Urinary bladder (tissue), 4 donors: Measurements from ENCODE around the gene DHFR. TPM values are rescaled to one million over a fixed set of nuclear protein-coding genes. Genes with fewer than 3 reads are reported as not detected.
A peak's percentile ranks its signal among the peaks of the same experiment; 100 is the strongest.
"Not testable (repeated sequence)": the region's sequence is repeated elsewhere in the genome, so short reads cannot be mapped to it uniquely, and the experiment has no call there.

Source experiments
- DNase-seq: peaks from one replicate; pipeline ENCODE4 v3.0.0-alpha.2; 2015; ENCODE audit errors: extremely low spot score
- H3K27ac ChIP-seq: one replicate; pipeline ENCODE4 v1.5.1; 2013; ENCODE audit warnings: low read depth, mild to moderate bottlenecking, moderate library complexity
- H3K36me3 ChIP-seq: one replicate; pipeline ENCODE4 v1.6.1; 2013; ENCODE audit warnings: mild to moderate bottlenecking, moderate library complexity; ENCODE audit not compliant: insufficient read depth
- H3K4me1 ChIP-seq: one replicate; pipeline ENCODE4 v1.6.1; 2013; ENCODE audit warnings: mild to moderate bottlenecking, moderate library complexity; ENCODE audit not compliant: insufficient read depth
- H3K4me3 ChIP-seq: one replicate; pipeline ENCODE4 v1.5.1; 2013; ENCODE audit warnings: low read depth, low read length
- WGBS: extraction: QIAGEN DNeasy Blood & Tissue Kit; methylation state at CpG from one replicate; pipeline ENCODE4 v1.1.7; 2013; 5-methylcytosine and 5-hydroxymethylcytosine counted together
- polyA plus RNA-seq: library from polyadenylated mRNA; stranded (reverse); fragments of 200-250 nt; gene quantifications from one replicate; pipeline ENCODE4 v1.2.3, GENCODE V29; 2013
- total RNA-seq: library from RNA; depleted of rRNA; stranded (reverse); fragments of >200 nt; gene quantifications from one replicate; pipeline ENCODE4 v1.2.3, GENCODE V29; 2014
- donor health status: healthy with polysubstance abuse.
- donor health status: healthy.

Gene DHFR
- total and polyA plus RNA-seq, 2 donors = 11.3 to 30.5 TPM

DNA sequence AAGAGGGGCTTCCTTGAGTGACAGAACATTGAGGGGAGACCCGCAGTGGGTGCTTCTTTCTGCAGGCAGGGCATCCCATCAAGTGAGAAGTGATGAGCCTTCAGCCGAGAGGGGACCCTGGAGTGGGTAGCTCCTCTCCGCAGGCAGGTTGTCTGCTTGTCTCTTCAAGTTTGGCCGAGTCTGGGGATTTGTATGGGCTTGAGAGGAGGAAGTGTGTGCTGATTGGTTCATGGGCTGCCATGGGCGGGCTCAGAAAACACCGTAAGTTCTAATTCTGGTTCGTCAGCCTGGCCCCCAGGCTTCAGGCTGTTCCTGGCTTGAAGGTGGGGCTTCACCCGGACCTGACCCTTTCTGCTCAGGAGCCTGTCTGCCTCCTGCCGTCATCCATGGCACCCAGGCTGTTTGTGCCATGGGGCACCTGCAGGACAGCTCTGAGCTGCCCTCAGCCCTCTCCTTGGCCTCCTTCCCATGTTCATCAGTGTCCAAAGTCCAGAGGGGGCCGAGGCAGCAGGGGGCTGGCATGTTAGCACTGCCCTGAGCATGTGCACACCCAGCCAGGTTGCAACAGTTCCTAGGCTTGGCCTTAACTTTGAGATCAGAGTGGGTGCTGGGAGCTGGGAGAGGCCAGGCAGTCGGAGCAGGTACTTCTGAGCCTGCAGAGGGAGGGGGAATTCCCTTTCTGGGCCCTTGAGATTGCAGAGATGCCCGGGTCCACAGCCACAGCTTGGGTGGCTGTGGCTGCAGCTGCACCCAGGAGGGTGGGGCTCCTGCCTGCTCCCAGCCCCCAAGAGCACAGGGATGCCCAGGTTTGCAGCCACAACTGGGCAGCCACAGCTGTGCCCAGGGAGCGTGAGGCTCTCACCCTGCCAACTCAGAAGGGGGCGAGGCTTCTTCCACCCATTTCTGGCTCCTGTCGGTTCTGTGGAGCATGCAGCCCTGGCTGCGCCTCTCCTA, 13.5 kb upstream of the DHFR start:
- Histone ChIP-seq H3K36me3 (peaks cover 3% of the 10 kb centered on the region), H3K27ac (no peak overlapping the region), H3K4me1 (no peaks in the 10 kb centered on the region), H3K4me3 (no peak overlapping the region)
- DNase-seq = no peak
- WGBS = 84% methylated on average over 16 of the region's 16 CpGs

DNA sequence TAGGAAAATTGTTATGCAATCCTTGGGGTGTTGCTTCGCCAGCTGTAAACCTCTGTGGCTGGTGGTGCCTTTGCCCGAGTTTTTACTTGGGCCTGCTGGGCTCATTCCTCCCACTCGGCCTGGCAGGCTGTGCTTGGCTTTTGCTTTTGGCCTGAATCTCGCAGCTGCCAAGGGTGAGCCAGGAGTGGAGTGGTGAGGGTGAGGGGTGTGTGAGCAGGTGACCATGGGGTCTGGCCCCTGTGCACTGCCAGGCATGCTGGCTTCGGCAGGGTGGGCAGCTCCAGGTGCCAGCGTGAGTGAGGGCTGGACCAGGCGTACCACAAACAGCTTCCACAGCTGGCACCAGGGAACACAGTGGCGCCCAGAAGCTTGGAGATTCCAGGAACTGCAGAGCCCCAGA, 12.6 kb upstream of the DHFR start:
- DNase-seq = no peak
- peaks cover 3% of the 10 kb centered on the region for H3K36me3 ChIP-seq
- H3K4me3 ChIP-seq = no peak overlapping the region
- 91% methylated on average over 8 of the region's 8 CpGs for WGBS
- H3K27ac ChIP-seq = no peak overlapping the region
- no peaks in the 10 kb centered on the region for H3K4me1 ChIP-seq

GRCh38 chr5:80665057-80665456, 10.3 kb upstream of the DHFR start:
- H3K4me1 ChIP-seq = no peaks in the 10 kb centered on the region
- H3K27ac ChIP-seq = no peak overlapping the region
- H3K36me3 ChIP-seq = peaks cover 3% of the 10 kb centered on the region
- no peak for DNase-seq
- no peak overlapping the region for H3K4me3 ChIP-seq
- 89% methylated on average over 4 of the region's 4 CpGs for WGBS

DNA sequence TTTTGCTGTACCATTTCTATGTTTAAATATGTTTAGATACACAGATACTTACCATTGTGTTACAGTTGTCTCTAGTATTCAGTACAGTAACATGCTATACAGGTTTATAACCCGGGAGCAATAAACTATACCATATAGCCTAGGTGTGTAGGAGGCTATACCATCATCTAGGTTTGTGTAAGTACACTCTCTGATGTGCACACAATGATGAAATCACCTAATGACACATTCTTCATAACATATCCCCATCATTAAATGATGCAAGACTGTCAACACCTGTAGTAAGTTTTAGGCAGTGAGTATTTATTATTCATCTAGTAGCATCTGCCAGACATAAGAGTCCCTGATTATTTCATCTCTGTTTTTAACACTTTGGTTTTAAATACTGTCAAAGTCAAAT, 7.3 kb upstream of the DHFR start:
- no peak for DNase-seq
- WGBS = 100% methylated on average over 1 of the region's 1 CpG
- H3K4me1 ChIP-seq = no peaks in the 10 kb centered on the region
- H3K4me3 ChIP-seq = no peak overlapping the region
- no peak overlapping the region for H3K27ac ChIP-seq
- peaks cover 3% of the 10 kb centered on the region for H3K36me3 ChIP-seq

GRCh38 chr5:80660661-80661060, 5.9 kb upstream of the DHFR start:
- WGBS = 82% methylated on average over 7 of the region's 7 CpGs
- H3K4me1 ChIP-seq, DNase-seq, H3K27ac ChIP-seq, H3K36me3 ChIP-seq, H3K4me3 ChIP-seq: not testable (repeated sequence)

DNA sequence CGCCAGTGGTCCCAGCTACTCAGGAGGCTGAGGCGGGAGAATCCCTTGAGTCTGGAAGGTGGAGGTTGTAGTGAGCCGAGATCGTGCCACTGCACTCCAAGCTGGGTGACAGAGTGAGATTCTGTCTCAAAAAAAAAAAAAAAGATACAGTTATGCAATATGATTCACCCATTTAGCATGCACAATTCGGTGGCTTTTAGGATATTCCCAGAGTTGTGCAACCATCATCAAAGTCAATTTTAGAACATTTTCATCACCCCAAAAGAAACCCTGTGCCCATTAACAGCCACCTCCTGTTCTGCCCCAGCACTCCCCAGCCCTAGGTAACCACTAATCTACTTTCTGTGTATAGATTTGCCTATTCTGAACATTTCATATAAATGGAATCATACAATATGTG, 4.3 kb upstream of the DHFR start:
- no peak overlapping the region for H3K27ac ChIP-seq
- peaks cover 5% of the 10 kb centered on the region for H3K36me3 ChIP-seq
- no peak overlapping the region for H3K4me3 ChIP-seq
- 89% methylated on average over 5 of the region's 5 CpGs for WGBS
- no peak for DNase-seq
- peaks cover 3% of the 10 kb centered on the region for H3K4me1 ChIP-seq

GRCh38 chr5:80656425-80656824, 1.6 kb upstream of the DHFR start:
- H3K36me3 ChIP-seq = peaks cover 3% of the 10 kb centered on the region
- WGBS = 76% methylated on average over 1 of the region's 1 CpG

GRCh38 chr5:80655231-80655774, 520 bp upstream of the DHFR start:
- DNase-seq = no peak
- Histone ChIP-seq H3K27ac (peak overlapping the region; percentile 66), H3K4me3 (peak overlapping the region; percentile 89), H3K4me1 (peaks cover 3% of the 10 kb centered on the region), H3K36me3 (peaks cover 3% of the 10 kb centered on the region)
- WGBS = 22% methylated on average over 7 of the region's 7 CpGs

More at GRCh38 chr5:80656425-80656824, 1.6 kb upstream of the DHFR start:
- H3K4me1 ChIP-seq = peaks cover 3% of the 10 kb centered on the region
- H3K27ac ChIP-seq = no peak overlapping the region
- no peak overlapping the region for H3K4me3 ChIP-seq
- DNase-seq = no peak

DNA sequence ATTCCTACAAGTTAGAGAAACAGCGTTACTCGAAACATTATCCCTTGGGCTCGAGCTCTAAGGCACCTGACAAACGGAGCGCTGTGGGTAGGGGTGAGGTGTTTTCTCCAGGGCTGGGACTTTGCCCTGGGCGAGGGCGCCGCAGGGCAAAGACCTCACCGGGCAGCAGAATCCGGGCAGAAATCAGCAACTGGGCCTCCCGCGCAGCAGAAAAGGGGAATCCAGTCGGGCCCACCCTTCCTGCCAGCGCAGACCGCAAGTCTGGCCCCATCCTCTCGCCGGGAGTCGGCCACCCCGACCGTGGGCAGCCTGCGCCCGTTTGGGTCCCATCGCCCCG, 761 bp downstream of the DHFR start:
- H3K36me3 ChIP-seq = peaks cover 2% of the 10 kb centered on the region

DNA sequence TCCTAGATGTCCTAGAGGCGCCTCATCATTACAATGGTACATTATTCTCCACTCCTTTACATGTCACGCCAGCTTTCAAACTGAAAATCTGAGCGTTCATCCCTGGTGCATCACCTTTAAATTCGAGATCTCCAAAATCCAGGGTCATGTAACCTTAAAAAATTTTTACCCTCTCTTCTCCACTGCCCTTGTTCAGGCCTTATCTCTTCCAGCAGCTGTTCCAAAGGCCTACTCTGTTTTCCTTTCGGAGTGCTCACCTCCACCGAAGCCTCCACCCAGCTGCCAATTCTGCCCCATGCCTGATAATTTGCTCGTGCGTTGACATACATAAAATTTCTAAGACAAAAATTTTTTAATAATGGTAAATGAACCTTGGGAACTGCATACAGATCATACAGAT, 1.3 kb downstream of the DHFR start:
- DNase-seq = no peak
- WGBS = 38% methylated on average over 8 of the region's 8 CpGs
- peaks cover 2% of the 10 kb centered on the region for H3K36me3 ChIP-seq
- peaks cover 3% of the 10 kb centered on the region for H3K4me1 ChIP-seq
- H3K27ac ChIP-seq = no peak overlapping the region
- H3K4me3 ChIP-seq = no peak overlapping the region

More for the DNA sequence above, 761 bp downstream of the DHFR start:
- peaks cover 3% of the 10 kb centered on the region for H3K4me1 ChIP-seq
- no peak overlapping the region for H3K27ac ChIP-seq
- under 1% methylated on average over 24 of the region's 24 CpGs for WGBS
- H3K4me3 ChIP-seq = peak overlapping the region; percentile 89
- DNase-seq = no peak

DNA sequence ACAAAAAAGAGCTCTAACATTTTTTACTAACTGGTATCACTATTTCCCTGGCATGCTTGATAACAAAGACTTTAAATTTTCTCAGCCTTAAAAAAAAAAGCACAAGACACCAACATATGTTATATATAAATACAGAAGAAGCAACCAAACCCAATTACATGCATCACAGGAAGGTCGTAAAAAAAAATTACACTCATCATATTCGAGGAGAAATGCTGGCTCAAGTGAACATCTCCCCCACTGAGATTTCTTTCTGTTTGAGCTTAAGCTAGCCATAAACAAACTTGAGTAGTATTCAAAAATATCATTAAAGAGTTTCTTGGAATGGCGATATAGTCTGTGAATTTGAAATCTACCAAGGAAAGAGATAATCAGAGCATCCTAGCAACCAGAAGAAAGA, 7.9 kb downstream of the DHFR start:
- H3K4me1 ChIP-seq = no peaks in the 10 kb centered on the region
- no peaks in the 10 kb centered on the region for H3K36me3 ChIP-seq
- H3K4me3 ChIP-seq = no peak overlapping the region
- H3K27ac ChIP-seq = no peak overlapping the region
- WGBS = 53% methylated on average over 3 of the region's 3 CpGs
- no peak for DNase-seq

DNA sequence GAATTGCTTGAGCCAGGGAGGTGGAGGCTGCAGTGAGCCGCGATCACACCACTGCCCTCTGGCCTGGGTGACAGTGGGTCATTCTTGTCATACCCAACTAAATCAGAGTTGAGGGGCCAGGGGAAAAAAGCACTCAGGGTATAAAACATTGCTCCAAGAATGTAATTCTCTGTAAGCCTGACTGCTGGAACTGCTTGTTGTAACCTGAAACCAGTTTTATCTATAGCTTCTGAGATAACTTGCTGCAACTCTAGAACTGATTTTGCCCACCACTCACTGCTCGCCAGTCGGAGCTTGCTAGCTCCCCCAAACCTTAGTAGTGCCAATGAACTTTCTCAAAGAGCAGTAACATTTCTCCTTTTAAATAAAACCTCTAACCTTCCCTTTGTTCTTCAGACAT, 9.9 kb downstream of the DHFR start:
- WGBS = 50% methylated on average over 4 of the region's 4 CpGs
- Histone ChIP-seq H3K36me3 (peaks cover 3% of the 10 kb centered on the region), H3K4me3 (no peak overlapping the region), H3K4me1 (no peaks in the 10 kb centered on the region), H3K27ac (no peak overlapping the region)
- DNase-seq = no peak

DNA sequence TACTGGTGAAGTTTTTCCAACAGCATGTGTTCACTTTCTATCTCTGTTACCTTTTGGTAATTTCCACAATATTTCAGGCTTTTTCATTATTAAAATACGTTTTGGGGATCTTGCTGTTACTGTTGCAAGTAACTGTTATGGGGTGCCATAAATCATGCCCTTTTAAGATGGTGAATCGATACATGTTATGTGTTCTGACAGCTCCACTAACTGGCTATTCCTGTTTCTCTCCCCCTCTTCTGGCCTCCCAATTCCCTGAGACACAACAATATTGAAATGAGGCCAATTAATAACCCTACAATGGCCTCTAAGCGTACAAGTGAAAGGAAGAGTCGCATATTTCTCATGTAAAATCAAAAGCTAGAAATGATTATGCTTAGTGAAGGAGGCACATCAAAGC, 13.4 kb downstream of the DHFR start:
- 83% methylated on average over 4 of the region's 4 CpGs for WGBS
- Histone ChIP-seq H3K36me3 (peaks cover 3% of the 10 kb centered on the region), H3K4me1 (no peaks in the 10 kb centered on the region), H3K27ac (no peak overlapping the region), H3K4me3 (no peak overlapping the region)
- DNase-seq = no peak

GRCh38 chr5:80634193-80634592, 20.6 kb downstream of the DHFR start:
- no peaks in the 10 kb centered on the region for H3K4me1 ChIP-seq
- H3K4me3 ChIP-seq = no peak overlapping the region
- H3K27ac ChIP-seq = no peak overlapping the region
- H3K36me3 ChIP-seq = peaks cover 2% of the 10 kb centered on the region
- no peak for DNase-seq
